Measurements from ENCODE around the gene TACC3. TPM values are rescaled to one million over a fixed set of nuclear protein-coding genes. Genes with fewer than 3 reads are reported as not detected.

Gene TACC3
- total RNA-seq, 1 donor = 4.0 TPM

GRCh38 chr4:1792158-1792831 lies 71.0 kb downstream of the TACC3 start:
- peaks cover 38% of the 10 kb centered on the region for H3K27me3 ChIP-seq (ENCODE audit: insufficient read depth, low read length)
- no peak overlapping the region for H3K4me2 ChIP-seq (ENCODE audit: insufficient read depth, low read length)
- no peaks in the 10 kb centered on the region for H4K20me1 ChIP-seq (ENCODE audit: insufficient read depth, low read length)
- no peak overlapping the region for H2AFZ ChIP-seq (ENCODE audit: low read length)
- no peaks in the 10 kb centered on the region for H3K9me3 ChIP-seq (ENCODE audit: low read depth, low read length)
- no peaks in the 10 kb centered on the region for H3K79me2 ChIP-seq (ENCODE audit: insufficient read depth, low read length)
- H3K4me3 ChIP-seq (ENCODE audit: insufficient read depth, low read length) = no peak overlapping the region
- DNase-seq (ENCODE audit: insufficient read length, low spot score, missing footprints) = no peak
- H3K36me3 ChIP-seq (ENCODE audit: insufficient read depth, low read length) = no peaks in the 10 kb centered on the region
- TF ChIP-seq CTCF (IDR thresholded peaks at IDR 0.05; ENCODE audit: extremely low read depth, low read depth, low read length) = no peak
- H3K27ac ChIP-seq (ENCODE audit: low read depth, low read length) = no peak overlapping the region
- H3K4me1 ChIP-seq (ENCODE audit: insufficient read depth, low read length) = no peaks in the 10 kb centered on the region

- H3K36me3 ChIP-seq (ENCODE audit: insufficient read depth, low read length) = no peaks in the 10 kb centered on the region
- no peak for TF ChIP-seq CTCF (IDR thresholded peaks at IDR 0.05; ENCODE audit: extremely low read depth, low read depth, low read length)
- no peaks in the 10 kb centered on the region for H4K20me1 ChIP-seq (ENCODE audit: insufficient read depth, low read length)
- no peaks in the 10 kb centered on the region for H3K4me1 ChIP-seq (ENCODE audit: insufficient read depth, low read length)
- peak; percentile 98 for DNase-seq (ENCODE audit: insufficient read length, low spot score, missing footprints)
- peak within 1 kb of the TSS; percentile 25 for H3K4me3 ChIP-seq (ENCODE audit: insufficient read depth, low read length)
- H3K4me2 ChIP-seq (ENCODE audit: insufficient read depth, low read length) = peak within 1 kb of the TSS; percentile 43
- H3K27me3 ChIP-seq (ENCODE audit: insufficient read depth, low read length) = peaks cover 41% of the 10 kb centered on the region
- H3K9me3 ChIP-seq (ENCODE audit: low read depth, low read length) = no peaks in the 10 kb centered on the region
- H2AFZ ChIP-seq (ENCODE audit: low read length) = no peak within 1 kb of the TSS
- H3K27ac ChIP-seq (ENCODE audit: low read depth, low read length) = no peak within 1 kb of the TSS
- no peaks in the 10 kb centered on the region for H3K79me2 ChIP-seq (ENCODE audit: insufficient read depth, low read length)
Observed at GRCh38 chr4:1792832-1793495, 71.6 kb downstream of the TACC3 start, which contains the start of gene FGFR3. TSS of gene FGFR3 (plus strand) at chr4:1793293. CDS start at chr4:1793935, 642 bp downstream.

GRCh38 chr4:1793496-1793840 lies 72.1 kb downstream of the TACC3 start:
- peak overlapping the region; percentile 25 for H3K4me3 ChIP-seq (ENCODE audit: insufficient read depth, low read length)
- peak; percentile 96 for DNase-seq (ENCODE audit: insufficient read length, low spot score, missing footprints)
- no peaks in the 10 kb centered on the region for H3K36me3 ChIP-seq (ENCODE audit: insufficient read depth, low read length)
- no peak overlapping the region for H3K27ac ChIP-seq (ENCODE audit: low read depth, low read length)
- no peaks in the 10 kb centered on the region for H3K79me2 ChIP-seq (ENCODE audit: insufficient read depth, low read length)
- TF ChIP-seq CTCF (IDR thresholded peaks at IDR 0.05; ENCODE audit: extremely low read depth, low read depth, low read length) = no peak
- no peaks in the 10 kb centered on the region for H3K4me1 ChIP-seq (ENCODE audit: insufficient read depth, low read length)
- no peaks in the 10 kb centered on the region for H3K9me3 ChIP-seq (ENCODE audit: low read depth, low read length)
- H3K27me3 ChIP-seq (ENCODE audit: insufficient read depth, low read length) = peaks cover 41% of the 10 kb centered on the region
- no peaks in the 10 kb centered on the region for H4K20me1 ChIP-seq (ENCODE audit: insufficient read depth, low read length)
- H3K4me2 ChIP-seq (ENCODE audit: insufficient read depth, low read length) = peak overlapping the region; percentile 43
- no peak overlapping the region for H2AFZ ChIP-seq (ENCODE audit: low read length)
